ENCODE results near the gene EYS.

DNA sequence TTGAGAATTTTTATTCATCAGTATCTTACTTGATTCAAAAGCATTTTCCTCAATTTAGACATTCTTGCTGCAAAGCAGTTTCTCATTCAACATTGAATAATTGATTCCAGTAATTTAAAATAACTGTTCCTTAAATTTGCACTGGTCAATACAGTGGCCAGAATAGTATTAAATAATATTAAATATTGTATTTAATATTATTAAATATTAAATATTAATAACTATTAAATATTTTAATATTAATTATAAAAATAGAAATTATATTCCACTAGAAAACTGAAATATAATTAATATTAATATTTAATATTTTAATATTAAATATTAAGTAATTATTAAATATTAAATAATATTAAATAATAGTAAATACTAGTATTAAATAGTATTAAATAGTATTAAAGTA is 758.8 kb downstream of the EYS start:
- TF ChIP-seq, protein P1, sequence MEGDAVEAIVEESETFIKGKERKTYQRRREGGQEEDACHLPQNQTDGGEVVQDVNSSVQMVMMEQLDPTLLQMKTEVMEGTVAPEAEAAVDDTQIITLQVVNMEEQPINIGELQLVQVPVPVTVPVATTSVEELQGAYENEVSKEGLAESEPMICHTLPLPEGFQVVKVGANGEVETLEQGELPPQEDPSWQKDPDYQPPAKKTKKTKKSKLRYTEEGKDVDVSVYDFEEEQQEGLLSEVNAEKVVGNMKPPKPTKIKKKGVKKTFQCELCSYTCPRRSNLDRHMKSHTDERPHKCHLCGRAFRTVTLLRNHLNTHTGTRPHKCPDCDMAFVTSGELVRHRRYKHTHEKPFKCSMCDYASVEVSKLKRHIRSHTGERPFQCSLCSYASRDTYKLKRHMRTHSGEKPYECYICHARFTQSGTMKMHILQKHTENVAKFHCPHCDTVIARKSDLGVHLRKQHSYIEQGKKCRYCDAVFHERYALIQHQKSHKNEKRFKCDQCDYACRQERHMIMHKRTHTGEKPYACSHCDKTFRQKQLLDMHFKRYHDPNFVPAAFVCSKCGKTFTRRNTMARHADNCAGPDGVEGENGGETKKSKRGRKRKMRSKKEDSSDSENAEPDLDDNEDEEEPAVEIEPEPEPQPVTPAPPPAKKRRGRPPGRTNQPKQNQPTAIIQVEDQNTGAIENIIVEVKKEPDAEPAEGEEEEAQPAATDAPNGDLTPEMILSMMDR (IDR thresholded peaks at IDR 0.05), result no peak
- TF ChIP-seq POLR2A (IDR thresholded peaks at IDR 0.05) (no peak), EP300 (IDR thresholded peaks at IDR 0.05) (no peak)

All from stomach (tissue), 4 donors.